Islet of Langerhans (tissue), 1 donor: ENCODE measurements around the gene INSIG1.

Experiments used
- FAIRE-seq: peaks from one replicate; lab custom pipeline; 2011; peaks lifted over from hg19 to GRCh38; lab: Jason Lieb, UNC

The INSIG1 gene

GRCh38 chr7:155329225-155329624, 31.5 kb downstream of the INSIG1 start:
- no peak for FAIRE-seq

- no peak for FAIRE-seq
Observed at GRCh38 chr7:155331396-155331795, 33.7 kb downstream of the INSIG1 start.

DNA sequence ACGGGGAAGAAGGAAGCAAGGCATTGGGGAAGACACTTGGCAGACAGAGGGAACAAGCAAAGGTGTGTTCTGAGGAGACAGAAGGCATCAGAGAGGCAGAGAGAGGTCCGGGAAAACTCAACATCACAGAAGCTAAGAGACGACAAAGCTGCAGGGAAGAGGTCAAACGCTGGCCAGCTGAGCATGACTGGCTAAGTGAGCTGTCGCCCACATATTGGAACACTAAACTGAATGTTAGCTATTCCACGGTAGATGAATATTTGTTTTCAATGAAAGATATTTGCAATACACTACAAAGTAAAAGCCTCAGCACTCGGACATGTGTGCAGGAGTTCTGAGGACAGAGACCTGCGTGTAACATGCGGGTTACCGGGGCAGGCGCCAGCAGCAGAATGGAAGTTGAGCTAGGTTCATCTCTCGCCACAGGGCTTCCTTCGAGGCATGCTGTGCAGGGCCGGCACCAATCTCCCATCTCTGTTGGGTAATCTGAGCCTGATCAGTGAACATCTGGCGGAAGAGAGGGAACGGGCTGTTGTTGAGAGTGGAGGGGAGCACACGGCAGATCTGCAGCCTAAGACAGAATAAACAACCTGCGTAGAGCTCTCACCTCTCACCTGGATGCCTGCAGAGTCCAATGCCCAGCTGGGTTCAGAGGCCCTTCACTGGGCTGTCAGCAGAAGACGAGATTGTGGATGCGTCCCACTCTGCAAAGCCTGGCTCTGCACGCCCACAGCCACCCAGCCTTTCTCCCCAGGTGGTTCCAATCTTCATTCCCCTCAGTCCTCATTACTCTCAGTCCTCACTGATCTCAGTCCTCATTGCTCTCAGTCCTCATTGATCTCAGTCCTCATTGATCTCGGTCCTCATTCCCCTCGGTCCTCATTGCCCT, 35.9 kb downstream of the INSIG1 start:
- FAIRE-seq = no peak

DNA sequence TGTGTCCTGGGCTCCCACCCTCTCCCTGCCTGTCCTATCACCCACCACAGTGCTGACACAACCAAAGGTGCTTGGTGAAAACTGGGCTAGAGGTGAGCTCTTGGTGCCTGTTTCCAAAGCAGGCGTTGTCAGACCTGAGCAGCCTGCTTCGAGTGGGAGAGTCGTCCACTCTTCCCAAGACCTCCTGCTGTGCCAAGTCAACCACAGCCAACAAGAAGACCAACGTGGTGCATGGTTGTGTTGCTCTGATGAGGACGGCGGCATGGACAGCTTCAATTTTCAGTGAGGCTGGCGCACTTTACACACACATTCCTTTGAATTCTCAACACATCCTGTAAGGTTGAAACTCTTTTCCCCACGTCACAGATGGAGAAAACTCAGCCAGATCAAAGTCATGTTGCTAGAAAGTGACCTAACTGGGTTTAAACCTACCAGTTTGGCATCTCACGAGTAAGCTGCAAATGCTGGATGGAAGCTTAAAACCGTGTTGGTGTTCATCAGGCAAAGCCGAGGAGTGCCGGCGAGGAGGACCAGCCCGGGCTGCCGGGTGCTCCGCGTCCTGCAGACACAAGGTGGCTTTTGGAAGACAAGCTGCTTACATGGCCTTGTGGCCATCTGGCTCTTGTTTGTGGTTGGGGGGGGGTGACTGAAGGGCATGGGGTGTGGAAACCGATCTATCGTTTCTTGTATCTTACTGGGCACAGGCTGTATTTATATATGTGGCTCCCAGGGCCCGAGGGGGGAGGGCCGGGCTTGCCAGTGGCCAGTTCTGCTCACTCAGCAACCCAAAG, 39.3 kb downstream of the INSIG1 start:
- no peak for FAIRE-seq

DNA sequence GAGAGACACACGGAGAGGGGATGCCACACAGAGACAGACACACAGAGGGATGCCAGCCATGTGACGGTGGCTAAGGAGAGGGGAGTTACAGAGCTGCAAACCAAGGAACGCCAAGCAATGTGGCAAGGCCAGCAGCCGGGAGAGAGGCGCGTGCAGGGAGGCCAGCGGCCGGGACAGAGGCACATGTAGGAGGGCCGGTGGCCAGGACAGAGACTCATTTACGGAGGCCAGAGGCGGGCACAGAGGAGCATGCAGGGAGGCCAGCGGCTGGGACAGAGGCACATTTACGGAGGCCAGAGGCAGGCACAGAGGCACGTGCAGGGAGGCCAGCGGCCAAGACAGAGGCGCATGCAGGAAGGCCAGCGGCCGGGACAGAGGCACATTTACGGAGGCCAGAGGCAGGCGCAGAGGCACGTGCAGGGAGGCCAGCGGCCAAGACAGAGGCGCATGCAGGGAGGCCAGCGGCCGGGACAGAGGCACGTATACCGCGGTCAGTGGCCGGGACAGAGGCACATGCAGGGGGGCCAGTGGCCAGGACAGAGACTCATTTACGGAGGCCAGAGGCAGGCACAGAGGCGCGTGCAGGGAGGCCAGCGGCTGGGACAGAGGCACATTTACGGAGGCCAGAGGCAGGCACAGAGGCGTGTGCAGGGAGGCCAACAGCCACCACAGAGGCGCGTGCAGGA, 40.4 kb downstream of the INSIG1 start:
- FAIRE-seq = no peak

- no peak for FAIRE-seq
Observed at GRCh38 chr7:155338632-155339320, 41.1 kb downstream of the INSIG1 start.

GRCh38 chr7:155339474-155339873, 41.8 kb downstream of the INSIG1 start:
- no peak for FAIRE-seq

DNA sequence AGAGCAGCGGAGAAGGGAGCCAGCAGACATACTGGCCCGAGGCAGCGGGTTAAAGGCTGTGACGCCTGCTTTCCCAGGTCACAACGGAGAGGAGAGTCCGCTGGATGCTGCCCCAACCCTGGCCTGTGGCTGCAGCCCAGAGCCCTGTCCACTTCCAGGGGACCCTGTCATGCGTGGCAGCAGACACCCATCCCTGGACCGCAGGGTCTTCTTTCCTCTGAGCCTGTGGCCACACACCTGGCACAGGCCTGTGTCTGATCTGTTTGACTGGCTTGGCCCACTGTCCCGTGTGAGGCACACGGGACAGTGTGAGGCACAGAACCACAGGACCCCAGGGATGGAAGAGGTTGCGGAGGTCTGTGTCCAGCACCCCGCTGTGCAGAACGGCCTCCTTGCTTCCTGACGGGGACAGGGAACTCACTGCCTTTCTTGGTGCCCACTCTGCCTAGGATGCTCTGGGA, 42.4 kb downstream of the INSIG1 start:
- FAIRE-seq = no peak

DNA sequence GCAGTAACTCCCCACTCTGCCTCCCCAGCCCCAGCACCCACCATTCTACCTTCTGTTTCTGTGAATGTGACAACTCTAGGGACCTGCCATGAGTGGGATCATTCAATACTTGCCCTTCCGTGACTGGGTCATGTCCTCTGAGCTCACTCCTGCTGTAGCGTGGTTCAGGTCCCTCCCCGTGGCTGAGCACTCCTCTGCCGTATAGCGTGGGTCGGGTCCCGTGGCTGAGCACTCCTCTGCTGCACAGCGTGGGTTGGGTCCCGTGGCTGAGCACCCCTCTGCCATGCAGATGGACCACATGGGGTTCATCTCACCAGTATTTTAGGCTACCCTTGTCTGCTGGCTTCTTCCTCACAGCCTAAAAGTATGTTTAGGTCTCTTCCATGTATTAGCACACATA, 43.0 kb downstream of the INSIG1 start:
- no peak for FAIRE-seq

- no peak for FAIRE-seq
Observed at GRCh38 chr7:155341463-155341983, 43.8 kb downstream of the INSIG1 start.

DNA sequence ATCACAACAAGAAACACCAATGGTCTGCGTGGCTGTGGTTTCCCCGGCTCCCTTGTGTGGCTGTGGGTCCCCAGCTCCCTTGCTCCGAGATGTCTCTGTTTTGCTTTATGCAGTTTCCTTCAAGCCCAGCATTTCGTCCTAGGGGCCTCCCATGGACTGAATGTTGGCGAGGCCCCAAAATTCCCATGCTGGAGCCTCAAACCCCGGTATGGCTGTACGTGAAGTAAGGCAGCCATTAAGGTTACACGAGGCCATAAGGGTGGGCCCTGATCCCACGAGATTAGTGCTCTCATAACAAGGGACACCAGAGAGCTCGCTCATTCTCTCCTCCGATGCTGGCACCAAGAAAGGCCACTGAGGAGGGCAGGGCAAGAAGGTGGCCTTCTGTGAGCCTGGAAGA, 44.6 kb downstream of the INSIG1 start:
- no peak for FAIRE-seq

- FAIRE-seq = no peak
Observed at GRCh38 chr7:155343150-155343549, 45.5 kb downstream of the INSIG1 start.

DNA sequence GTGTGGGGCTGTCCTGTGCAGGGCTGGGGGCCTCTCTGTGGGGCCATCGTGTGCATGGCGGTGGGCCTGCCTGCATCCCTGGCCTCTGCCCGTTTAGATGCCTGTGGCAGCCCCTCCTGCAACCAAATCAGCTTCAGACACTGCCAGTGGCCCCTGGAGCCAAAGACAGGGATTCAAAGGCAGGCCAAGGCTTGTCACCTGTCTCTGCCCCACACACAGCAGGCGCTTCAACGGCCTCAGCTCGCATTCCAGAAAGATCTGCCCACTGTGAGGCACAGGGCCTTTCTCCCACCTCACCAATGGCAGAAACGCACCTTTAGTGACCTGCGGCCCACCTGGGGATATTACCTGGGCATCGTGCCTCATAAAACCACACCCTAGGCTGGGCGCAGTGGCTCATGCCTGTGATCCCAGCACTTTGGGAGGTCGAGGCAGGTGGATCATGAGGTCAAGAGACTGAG, 46.0 kb downstream of the INSIG1 start:
- no peak for FAIRE-seq

GRCh38 chr7:155344270-155344617, 46.6 kb downstream of the INSIG1 start:
- no peak for FAIRE-seq

GRCh38 chr7:155344618-155345433, 47.1 kb downstream of the INSIG1 start:
- no peak for FAIRE-seq

DNA sequence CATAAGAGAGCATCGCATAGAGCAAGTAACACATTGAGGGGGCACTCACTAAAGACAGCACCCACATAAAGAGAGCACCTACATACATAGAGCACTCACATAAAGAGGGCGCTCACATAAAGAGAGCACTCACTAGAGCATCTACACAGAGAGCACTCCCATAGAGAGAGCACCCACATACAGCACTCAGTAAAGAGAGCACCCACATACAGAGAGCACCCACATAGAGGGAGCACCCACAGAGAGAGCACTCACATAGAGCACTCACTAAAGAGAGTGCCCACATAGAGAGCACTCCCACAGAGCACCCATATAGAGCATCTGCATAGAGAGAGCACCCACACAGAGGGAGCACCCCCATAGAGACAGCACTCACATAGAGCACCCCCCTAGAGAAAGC, 47.8 kb downstream of the INSIG1 start:
- no peak for FAIRE-seq

DNA sequence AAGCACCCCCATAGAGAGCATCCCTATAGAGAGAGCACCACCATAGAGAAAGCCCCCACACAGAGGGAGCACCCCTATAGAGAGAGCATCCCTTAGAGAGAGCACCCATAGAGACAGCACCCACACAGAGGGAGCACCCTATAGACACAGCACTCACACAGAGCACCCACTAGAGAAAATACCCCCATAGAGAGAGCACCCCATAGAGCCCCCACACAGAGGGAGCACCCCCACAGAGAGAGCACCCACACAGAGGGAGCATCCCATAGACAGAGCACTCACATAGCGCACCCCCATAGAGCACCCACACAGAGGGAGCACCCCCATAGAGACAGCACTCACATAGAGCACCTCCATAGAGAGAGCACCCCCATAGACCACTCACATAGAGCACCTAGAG, 48.6 kb downstream of the INSIG1 start:
- no peak for FAIRE-seq

- no peak for FAIRE-seq
Observed at GRCh38 chr7:155348806-155349205, 51.1 kb downstream of the INSIG1 start.

DNA sequence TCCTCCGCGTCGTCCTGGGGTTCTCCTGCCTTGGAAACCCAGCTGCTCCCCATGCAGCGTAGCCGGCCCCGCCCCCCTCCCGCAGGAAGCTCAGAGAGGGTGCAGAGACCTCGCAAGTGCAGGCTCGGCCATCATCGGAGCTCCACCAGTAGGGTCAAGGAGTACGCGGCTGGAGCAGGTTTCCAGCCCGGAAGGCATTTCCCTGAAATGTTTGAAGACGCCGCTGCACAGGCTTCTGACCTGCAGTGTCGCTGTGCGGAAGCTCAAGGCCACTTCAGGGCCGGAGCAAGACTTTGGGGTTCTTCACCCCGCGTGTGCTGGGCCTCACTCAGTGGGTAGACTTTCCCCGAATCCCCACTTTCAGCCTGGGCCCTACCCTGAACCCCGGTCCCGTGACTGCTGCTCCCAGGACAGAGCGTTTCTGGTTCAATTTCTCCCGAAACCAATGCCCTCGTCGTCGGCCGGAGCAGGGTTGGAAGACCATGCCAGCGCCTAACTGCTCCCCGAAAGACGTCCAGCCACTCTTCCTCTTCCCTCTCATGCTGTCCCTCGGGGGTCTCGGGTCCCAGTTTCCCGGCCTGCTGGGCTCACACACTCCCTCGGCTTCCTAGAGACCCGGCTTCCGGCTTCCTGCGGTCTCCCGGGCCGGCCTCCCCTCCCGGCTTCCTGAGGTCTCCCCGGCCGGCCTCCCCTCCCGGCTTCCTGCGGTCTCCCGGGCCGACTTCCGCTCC, 52.1 kb downstream of the INSIG1 start:
- no peak for FAIRE-seq

- no peak for FAIRE-seq
Observed at GRCh38 chr7:155351120-155351870, 53.6 kb downstream of the INSIG1 start.
